Gastrocnemius medialis (tissue), 4 donors: Measurements from ENCODE around the gene ZMYND11.

Experiments used
- POLR2A ChIP-seq, 2 donors: fragments of 450-650 bp; IDR thresholded peaks; one replicate each; pipeline ENCODE4 v1.6.1; 2017; ENCODE audit warnings: antibody characterized with exemption in 2 of 2, mild to moderate bottlenecking in 2 of 2, moderate library complexity in 2 of 2
- TF ChIP-seq, protein P1 (sequence below), 5 experiments: fragments of 450-650 bp in 3 of 5; fragments of 200-600 bp in 2 of 5; sonication (generic) in 2 of 5; IDR thresholded peaks in 4 of 5; conservative IDR thresholded peaks in 1 of 5; 1 replicate in 4 of 5; 2 replicates in 1 of 5; pipeline ENCODE4 v1.5.1; 2016 to 2019; ENCODE audit warnings: antibody characterized with exemption in 5 of 5, mild to moderate bottlenecking in 3 of 5, moderate library complexity in 3 of 5

DNA sequence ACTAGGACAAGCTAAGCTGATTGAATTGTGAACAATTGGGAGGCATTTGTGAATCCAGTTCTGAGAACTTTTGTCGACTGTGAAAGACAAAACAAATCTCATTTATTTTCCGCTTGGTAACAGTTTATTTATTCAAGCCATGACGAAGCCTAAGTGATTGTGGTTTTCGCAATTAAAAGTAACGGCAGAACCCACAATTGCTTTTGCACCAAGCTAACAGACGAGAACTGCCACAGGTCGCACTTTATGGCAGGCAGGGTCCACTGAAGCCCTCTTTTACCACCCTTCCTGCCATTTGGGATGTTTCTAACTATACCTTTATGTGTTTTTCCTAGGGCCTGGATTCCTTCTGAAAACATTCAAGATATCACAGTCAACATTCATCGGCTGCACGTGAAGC lies 111.2 kb downstream of the ZMYND11 start:
- TF ChIP-seq POLR2A (IDR thresholded peaks at IDR 0.05), result no peak
- TF ChIP-seq, protein P1, sequence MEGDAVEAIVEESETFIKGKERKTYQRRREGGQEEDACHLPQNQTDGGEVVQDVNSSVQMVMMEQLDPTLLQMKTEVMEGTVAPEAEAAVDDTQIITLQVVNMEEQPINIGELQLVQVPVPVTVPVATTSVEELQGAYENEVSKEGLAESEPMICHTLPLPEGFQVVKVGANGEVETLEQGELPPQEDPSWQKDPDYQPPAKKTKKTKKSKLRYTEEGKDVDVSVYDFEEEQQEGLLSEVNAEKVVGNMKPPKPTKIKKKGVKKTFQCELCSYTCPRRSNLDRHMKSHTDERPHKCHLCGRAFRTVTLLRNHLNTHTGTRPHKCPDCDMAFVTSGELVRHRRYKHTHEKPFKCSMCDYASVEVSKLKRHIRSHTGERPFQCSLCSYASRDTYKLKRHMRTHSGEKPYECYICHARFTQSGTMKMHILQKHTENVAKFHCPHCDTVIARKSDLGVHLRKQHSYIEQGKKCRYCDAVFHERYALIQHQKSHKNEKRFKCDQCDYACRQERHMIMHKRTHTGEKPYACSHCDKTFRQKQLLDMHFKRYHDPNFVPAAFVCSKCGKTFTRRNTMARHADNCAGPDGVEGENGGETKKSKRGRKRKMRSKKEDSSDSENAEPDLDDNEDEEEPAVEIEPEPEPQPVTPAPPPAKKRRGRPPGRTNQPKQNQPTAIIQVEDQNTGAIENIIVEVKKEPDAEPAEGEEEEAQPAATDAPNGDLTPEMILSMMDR (IDR thresholded peaks at IDR 0.05 in 4 of 5, conservative IDR thresholded peaks at IDR 0.05 in 1 of 5), result no peak
